C4-2B (cell line): ENCODE results near the gene MTHFS.
A peak's percentile ranks its signal among the peaks of the same experiment; 100 is the strongest.

Experiments used
- ZFX ChIP-seq: fragments of 450-650 bp; IDR thresholded peaks from 2 replicates; pipeline ENCODE4 v1.6.1; 2017
- TF ChIP-seq, protein P1 (sequence below): fragments of 450-650 bp; conservative IDR thresholded peaks from 2 replicates; pipeline ENCODE4 v1.5.1; 2017; ENCODE audit warnings: mild to moderate bottlenecking

DNA sequence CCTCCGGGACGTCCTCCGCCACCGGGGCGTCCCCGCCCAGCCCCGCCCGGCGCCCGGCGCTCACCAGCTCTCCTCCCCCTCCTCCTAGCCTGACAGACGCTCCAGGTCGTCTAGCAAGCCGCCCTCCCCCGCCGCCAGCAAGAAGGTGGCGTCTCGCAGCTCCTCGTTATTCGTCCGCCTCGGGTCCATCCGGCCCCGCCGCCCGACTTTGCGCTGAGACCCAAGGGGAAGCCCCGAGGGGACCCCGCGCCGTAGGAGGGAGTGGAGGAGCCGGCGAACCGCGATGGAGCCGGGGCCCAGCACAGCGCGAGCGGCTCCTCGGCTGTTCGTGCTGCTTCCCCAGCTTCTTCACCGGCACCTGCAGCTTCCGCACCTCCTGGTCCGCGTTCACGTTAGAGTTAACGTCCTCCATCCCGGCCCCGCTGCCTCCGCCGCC lies 26.3 kb upstream of the MTHFS start:
- TF ChIP-seq, protein P1, sequence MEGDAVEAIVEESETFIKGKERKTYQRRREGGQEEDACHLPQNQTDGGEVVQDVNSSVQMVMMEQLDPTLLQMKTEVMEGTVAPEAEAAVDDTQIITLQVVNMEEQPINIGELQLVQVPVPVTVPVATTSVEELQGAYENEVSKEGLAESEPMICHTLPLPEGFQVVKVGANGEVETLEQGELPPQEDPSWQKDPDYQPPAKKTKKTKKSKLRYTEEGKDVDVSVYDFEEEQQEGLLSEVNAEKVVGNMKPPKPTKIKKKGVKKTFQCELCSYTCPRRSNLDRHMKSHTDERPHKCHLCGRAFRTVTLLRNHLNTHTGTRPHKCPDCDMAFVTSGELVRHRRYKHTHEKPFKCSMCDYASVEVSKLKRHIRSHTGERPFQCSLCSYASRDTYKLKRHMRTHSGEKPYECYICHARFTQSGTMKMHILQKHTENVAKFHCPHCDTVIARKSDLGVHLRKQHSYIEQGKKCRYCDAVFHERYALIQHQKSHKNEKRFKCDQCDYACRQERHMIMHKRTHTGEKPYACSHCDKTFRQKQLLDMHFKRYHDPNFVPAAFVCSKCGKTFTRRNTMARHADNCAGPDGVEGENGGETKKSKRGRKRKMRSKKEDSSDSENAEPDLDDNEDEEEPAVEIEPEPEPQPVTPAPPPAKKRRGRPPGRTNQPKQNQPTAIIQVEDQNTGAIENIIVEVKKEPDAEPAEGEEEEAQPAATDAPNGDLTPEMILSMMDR: no peak
- peak; percentile 73 for TF ChIP-seq ZFX
